ENCODE results near the gene ALG14. TPM values are rescaled to one million over a fixed set of nuclear protein-coding genes. Genes with fewer than 3 reads are reported as not detected.

The ALG14 gene
- total RNA-seq, 2 donors from 2014 or later: 1.6 TPM

- H3K27ac ChIP-seq: peak overlapping the region; percentile 99
- DNase-seq (ENCODE audit: low spot score) (no peak), ATAC-seq (ENCODE audit: insufficient number of reproducible peaks, low FRiP score, low read depth) (peak; percentile 3)
- no peaks in the 10 kb centered on the region for H3K9me3 ChIP-seq
- TF ChIP-seq, protein P1, sequence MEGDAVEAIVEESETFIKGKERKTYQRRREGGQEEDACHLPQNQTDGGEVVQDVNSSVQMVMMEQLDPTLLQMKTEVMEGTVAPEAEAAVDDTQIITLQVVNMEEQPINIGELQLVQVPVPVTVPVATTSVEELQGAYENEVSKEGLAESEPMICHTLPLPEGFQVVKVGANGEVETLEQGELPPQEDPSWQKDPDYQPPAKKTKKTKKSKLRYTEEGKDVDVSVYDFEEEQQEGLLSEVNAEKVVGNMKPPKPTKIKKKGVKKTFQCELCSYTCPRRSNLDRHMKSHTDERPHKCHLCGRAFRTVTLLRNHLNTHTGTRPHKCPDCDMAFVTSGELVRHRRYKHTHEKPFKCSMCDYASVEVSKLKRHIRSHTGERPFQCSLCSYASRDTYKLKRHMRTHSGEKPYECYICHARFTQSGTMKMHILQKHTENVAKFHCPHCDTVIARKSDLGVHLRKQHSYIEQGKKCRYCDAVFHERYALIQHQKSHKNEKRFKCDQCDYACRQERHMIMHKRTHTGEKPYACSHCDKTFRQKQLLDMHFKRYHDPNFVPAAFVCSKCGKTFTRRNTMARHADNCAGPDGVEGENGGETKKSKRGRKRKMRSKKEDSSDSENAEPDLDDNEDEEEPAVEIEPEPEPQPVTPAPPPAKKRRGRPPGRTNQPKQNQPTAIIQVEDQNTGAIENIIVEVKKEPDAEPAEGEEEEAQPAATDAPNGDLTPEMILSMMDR (IDR thresholded peaks at IDR 0.05): peak; percentile 41
- H3K27me3 ChIP-seq (replicated peaks; ENCODE audit: insufficient read depth): no peaks in the 10 kb centered on the region
- H3K4me3 ChIP-seq: peak overlapping the region; percentile 92
- H3K4me1 ChIP-seq (ENCODE audit: control insufficient read depth in 1 of 2, low read depth in 2 of 2): peaks cover 24 to 68% of the 10 kb centered on the region in 2 donors
- H3K36me3 ChIP-seq: no peaks in the 10 kb centered on the region
These were observed 146.4 kb downstream of the ALG14 start for GRCh38 chr1:94926126-94926914.

GRCh38 chr1:94925561-94926125, 147.1 kb downstream of the ALG14 start:
- no peaks in the 10 kb centered on the region for H3K36me3 ChIP-seq
- H3K4me1 ChIP-seq (ENCODE audit: control insufficient read depth in 1 of 2, low read depth in 2 of 2): peaks cover 31 to 68% of the 10 kb centered on the region in 2 donors
- H3K27ac ChIP-seq: peak overlapping the region; percentile 99
- DNase-seq (ENCODE audit: low spot score) (no peak), ATAC-seq (ENCODE audit: insufficient number of reproducible peaks, low FRiP score, low read depth) (peak; percentile 31)
- TF ChIP-seq, protein P1 (IDR thresholded peaks at IDR 0.05): no peak
- peak overlapping the region; percentile 92 for H3K4me3 ChIP-seq
- no peaks in the 10 kb centered on the region for H3K9me3 ChIP-seq
- no peaks in the 10 kb centered on the region for H3K27me3 ChIP-seq (replicated peaks; ENCODE audit: insufficient read depth)

DNA sequence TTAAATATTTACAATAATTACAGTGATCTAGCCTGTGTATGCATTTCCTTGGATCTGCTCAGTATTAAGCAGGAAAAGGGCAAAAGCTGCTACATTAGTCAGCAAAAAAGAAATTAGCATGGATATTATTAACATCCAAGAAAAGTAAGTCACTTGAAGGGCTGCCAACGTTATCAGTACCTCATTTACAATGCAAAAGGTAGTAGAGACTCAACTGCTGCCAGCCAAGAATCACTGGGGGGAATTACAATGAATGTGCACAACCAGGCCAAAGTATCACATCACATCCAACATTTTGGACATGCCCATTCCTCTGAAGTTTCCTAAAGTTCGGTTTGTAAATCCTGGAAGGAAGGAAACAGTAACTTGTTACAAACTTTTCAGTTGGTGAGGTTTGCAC, 147.7 kb downstream of the ALG14 start:
- TF ChIP-seq, protein P1 (IDR thresholded peaks at IDR 0.05): no peak
- H3K9me3 ChIP-seq: no peaks in the 10 kb centered on the region
- DNase-seq (ENCODE audit: low spot score) (no peak), ATAC-seq (ENCODE audit: insufficient number of reproducible peaks, low FRiP score, low read depth) (no peak)
- H3K36me3 ChIP-seq: no peaks in the 10 kb centered on the region
- H3K4me1 ChIP-seq (ENCODE audit: control insufficient read depth in 1 of 2, low read depth in 2 of 2): peaks cover 29 to 68% of the 10 kb centered on the region in 2 donors
- no peaks in the 10 kb centered on the region for H3K27me3 ChIP-seq (replicated peaks; ENCODE audit: insufficient read depth)
- H3K27ac ChIP-seq: peak overlapping the region; percentile 99
- H3K4me3 ChIP-seq: peak overlapping the region; percentile 92

Other genes with a start within 250 kb of the ALG14 start
- gene CNN3, start 145.8 kb downstream of the ALG14 start, total RNA-seq: 100 to 1,000 TPM; 225 to 257 TPM
- 1 to 10 TPM; 8.0 to 9.9 TPM for gene TLCD4, start 44.4 kb upstream of the ALG14 start, total RNA-seq
- gene RWDD3, start 161.3 kb upstream of the ALG14 start, total RNA-seq: 1 to 10 TPM; 7.3 to 8.3 TPM

Measured in thoracic aorta (tissue), 2 donors.